ENCODE data around the gene CTNND2.

CTNND2 gene

DNA sequence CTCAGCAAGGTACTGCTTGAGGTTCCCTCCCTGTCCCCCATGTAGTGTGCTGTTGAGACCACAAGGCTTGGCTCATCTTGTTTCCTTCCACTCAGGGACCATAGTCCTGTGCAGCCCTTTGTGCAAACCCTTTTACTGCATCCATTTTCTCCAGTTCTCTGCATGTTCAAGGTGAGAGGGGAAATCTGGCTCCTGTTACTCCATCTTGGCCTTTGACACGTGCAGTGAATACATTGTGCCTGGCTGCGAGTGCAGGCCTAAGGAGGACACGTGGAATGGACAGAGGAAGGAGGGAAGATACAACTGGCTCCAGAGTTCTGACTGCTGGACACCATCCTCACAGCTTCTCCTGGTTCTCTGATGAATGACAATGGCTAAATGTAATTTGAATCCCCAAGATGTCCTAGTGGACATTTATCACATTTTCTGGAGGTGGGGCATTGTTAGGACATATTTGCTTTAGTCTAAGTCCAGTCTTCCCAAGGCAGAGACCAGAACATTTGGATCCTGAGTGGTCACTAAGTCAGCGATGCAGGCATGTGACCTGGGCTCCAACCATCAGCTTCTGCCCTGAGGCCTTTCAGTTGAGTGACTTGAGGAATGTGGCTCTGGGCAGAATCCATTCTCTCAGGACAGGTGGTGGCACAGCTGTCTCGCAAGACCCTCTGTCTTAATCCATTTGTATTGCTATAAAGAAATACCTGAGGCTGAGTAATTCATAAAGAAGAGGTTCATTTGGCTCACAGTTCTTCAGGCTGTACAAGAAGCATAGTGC, 954.2 kb downstream of the CTNND2 start:
- DNase-seq, result no peak

DNA sequence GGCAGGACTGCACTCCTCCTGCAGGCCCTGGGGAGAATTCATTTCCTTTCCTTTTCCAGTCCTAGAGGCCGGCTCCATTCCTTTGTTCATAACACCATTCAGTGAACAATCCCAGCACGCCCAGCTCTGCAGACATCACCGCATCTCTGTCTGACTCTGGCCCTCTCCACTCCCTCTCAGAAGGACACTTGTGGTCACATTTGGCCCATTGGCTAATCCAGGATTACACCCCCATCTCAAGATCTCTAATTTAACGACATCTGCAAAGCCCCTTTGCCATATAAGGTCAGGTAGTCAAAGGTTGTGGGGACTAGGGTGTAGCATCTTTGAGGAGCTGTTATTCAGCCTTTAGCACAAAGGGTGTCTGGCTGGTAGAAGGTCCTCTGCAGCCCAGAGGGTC, 958.2 kb downstream of the CTNND2 start:
- no peak for DNase-seq

DNA sequence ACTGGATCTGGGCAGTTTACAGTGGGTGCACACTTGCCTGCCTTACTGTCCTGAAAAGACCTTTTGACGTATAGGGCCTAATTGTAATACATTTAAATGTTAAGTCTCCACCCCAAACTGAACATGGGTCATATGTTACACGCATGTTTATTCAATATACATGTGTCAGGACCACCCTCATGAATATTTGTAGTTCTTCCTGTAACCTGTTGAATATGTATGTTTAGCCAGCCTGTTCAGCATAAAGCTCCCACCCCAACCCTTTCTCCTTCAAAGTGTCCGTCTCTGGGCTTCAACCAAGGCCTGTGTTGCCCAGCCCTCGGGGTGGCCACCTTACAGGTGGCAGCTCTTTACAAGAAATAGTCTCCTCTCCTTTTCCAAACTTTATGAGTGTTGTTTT, 962.3 kb downstream of the CTNND2 start:
- DNase-seq, result no peak

DNA sequence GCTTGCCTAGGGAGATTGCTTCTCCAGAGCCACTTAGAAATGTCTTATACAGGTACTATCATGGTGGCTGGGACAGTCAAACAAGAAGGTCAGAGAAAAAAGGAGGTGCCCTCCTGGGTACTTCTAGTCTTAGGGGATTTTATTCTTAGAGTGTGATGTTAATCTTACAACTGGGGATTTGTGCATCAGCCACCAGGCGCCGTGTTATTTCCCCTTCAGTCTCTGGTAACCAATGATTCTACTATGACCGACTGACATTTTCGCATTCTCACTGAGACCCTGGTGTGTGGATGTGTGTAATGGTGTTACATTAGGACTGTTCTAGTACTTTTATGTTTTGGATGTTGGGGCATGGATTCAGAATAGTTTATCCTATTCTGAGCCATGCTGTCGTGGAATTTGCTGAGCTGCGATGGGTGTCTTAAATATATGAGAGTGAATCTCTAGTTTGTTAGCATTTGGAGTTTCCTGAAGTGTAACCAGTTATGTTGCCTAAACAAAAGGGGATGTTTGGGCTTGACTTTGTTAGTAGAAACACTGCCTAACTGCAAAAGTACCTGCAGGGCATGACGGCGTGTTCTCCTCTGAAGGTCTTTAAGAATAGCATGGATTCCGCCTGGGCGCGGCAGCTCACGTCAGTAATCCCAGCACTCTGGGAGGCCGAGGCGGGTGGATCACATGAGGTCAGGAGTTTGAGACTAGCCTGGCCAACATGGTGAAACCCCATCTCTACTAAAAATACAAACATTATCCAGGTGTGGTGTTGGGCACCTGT, 968.0 kb downstream of the CTNND2 start:
- DNase-seq, result no peak

DNA sequence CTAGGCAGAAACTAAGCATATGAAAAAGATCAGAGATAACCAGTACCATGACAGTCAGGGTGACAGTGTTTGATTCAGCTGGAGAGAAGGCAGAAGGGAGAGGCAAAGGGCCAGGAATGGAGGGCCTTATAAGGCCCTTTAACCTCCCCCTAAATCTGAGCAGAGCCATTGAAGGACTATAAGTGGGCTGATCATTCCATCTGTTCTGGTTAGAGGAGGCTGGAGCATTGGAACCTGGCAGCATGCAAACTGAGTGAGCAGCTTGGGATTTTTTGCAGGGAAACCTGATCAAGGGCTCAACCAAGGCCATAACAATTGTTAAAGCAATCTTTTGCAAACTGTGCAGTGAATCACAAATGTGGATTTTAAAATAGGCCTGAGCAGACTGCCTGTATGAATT, 968.7 kb downstream of the CTNND2 start:
- no peak for DNase-seq

DNA sequence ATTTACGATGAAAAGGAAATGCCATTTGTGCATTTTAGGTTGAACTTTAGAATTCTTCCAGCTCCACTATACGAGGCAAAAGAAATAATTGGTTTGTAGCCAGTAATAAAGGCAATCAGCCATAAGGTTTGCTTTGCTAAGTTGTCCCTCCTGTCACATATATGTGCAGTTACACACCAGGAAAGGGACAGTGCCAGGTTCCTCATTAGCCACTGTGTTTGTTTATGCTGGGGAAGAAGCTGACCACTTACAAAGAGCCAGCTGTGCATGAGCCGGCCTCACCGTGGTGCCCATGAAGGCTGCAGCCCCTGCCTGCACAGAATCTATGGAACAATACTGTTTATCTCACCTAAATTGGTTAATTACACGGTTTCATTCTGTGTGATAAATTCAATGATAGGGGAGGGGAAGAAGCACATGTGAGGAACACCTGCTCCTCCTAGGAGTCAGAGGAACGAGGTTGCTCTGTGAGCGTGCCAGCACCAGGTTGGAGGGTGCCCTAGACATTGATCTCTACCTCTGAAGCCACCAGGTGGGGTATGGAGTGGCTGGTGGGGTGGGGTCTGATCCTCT, 969.4 kb downstream of the CTNND2 start:
- DNase-seq, result no peak

DNA sequence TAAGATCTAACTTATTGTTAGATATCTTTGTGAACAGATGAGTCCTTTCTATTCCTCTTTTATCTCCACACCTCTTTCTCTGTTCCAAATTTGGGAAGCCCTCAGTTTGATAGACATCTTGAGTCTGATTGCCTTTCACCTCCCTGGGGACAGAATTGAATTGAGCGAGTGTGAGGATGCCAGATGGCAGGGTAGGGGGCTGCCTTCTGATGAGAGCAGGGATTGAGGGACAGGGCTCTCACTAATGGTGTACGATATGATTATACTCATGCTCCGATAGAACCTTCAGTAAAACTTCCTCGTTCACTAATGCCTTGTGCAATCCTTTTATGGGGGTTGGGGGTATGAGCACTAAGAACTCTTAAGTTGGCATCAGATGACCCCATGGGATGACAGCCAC, 971.1 kb downstream of the CTNND2 start:
- DNase-seq, result no peak

DNA sequence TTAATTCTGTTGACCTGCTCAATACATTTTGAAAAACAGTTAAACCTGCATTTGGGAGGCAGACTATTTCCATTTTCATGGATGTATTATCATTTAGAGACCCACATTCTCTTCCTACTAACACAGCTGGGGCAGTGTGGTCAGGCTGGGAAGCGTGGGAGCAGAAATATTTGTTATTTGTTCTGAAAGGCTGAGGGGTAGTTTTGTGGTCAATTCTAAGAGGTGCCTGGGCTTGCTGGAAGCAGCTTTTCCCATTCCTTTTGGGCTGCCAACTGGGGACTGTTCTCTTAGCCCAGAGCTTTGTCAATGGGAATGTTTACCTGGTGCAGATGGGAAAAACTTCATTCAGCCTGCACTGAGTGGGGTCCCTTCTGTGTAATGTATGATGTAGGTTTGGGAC, 971.8 kb downstream of the CTNND2 start:
- DNase-seq, result no peak

DNA sequence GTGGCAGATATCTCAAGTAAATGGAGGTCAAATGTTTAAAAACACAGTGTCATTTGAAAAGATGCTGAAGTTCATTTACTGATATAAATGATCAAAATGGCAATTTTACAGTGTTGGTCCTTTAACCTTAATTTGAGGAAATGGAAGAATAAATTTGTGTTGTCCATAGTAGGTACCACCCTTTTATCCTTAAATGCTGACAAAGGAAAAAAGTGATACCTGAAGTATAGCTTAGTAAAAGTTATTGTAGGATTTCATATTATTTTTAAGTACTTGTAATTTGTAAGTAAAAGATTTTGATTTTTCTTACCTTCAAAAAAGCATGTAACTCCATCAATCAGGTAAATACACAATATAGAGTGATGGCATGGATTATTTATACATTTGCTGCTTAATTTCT, 976.6 kb downstream of the CTNND2 start:
- no peak for DNase-seq

DNA sequence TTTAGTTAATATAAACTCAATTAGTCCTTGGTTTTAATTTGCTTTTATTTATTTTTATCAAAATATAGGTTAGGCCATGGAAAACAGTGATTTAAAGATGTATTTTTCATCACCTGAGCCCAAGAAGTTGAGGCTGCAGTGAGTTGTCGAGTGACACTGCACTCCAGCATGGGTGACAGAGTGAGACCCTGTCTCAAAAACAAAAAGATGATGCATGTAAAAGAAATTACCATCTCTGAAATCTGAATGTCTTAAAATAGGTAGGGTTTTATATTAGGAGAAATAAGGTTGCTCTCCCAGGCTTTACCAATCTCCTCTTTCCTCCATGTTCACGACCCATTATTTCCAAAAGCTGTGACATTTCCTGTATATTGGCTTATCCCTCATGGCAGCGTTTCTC, 980.9 kb downstream of the CTNND2 start:
- DNase-seq, result no peak

All from MV-4-11 (cell line).